GM12874 (cell line): ENCODE data around the gene RB1.

ENCODE experiments used
- TF ChIP-seq, protein P1 (sequence below): IDR thresholded peaks from 2 replicates; pipeline ENCODE4 v1.5.1; 2011; ENCODE audit warnings: low read depth, mild to moderate bottlenecking, control low read depth, low read length, moderate library complexity; ENCODE audit not compliant: insufficient read depth

The RB1 gene

DNA sequence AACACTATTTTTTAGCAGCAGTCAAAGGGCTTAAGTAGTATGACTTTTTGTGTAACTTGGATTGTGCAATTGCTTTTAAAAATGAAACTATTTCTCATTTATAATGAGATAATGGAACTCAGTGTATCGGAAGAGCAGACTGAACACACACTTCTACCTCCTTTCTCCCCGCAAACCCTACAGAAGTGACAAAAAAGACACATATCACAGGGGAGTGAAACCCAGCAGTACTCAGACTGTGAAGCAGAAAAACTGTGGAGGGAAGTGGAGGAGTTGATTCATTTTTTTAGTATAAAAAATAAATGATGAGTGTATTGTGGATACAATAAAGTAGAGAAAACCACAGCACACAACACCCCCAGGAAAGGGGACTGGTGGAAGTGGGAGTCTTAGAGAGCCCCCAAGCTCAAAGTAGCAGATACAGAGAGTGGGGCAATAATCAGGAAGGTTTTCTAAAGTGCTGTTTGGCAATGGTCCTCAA, 99.6 kb downstream of the RB1 start:
- TF ChIP-seq, protein P1, sequence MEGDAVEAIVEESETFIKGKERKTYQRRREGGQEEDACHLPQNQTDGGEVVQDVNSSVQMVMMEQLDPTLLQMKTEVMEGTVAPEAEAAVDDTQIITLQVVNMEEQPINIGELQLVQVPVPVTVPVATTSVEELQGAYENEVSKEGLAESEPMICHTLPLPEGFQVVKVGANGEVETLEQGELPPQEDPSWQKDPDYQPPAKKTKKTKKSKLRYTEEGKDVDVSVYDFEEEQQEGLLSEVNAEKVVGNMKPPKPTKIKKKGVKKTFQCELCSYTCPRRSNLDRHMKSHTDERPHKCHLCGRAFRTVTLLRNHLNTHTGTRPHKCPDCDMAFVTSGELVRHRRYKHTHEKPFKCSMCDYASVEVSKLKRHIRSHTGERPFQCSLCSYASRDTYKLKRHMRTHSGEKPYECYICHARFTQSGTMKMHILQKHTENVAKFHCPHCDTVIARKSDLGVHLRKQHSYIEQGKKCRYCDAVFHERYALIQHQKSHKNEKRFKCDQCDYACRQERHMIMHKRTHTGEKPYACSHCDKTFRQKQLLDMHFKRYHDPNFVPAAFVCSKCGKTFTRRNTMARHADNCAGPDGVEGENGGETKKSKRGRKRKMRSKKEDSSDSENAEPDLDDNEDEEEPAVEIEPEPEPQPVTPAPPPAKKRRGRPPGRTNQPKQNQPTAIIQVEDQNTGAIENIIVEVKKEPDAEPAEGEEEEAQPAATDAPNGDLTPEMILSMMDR, result no peak

DNA sequence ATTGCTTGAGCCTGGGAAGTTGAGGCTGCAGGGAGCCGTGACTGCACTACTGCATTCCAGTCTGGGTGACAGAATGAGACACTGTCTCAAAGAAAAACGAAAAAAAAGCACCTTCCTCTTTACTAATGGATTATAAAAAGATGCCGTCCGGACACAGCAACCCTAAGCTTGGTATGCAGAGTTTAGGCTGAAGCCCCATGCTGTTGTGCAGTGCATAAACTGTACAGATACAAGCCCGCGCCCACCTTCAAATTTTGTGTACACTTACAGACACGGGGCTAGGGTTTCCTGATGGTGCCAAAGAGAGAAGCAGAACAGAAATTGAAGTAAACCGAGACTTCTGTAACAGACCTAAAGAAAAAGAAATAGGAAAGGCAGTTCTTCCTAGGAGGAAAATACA, 100.4 kb downstream of the RB1 start:
- TF ChIP-seq, protein P1, result no peak

DNA sequence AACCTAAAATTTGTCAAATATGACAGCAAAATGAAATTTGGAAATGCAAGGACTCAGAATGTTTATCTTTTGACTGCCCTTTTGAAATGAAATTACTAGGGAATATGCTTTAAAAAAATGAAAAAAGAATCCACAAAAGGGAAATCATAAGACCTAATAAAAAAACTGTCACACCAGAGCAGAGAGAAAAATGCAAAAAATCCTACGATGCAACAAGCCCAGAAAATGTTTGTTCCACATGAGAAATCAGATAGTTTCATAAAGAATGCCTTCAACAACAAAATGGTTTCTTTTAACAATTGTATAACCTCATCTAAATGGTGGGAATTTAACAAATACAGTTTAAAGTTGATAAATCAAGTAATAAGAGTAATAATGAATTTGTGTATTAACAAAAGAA, 101.4 kb downstream of the RB1 start:
- TF ChIP-seq, protein P1, result no peak

GRCh38 chr13:48405875-48406274, 102.3 kb downstream of the RB1 start:
- TF ChIP-seq, protein P1, result no peak

- TF ChIP-seq, protein P1, result no peak
Observed at GRCh38 chr13:48410199-48410598, 106.6 kb downstream of the RB1 start.

DNA sequence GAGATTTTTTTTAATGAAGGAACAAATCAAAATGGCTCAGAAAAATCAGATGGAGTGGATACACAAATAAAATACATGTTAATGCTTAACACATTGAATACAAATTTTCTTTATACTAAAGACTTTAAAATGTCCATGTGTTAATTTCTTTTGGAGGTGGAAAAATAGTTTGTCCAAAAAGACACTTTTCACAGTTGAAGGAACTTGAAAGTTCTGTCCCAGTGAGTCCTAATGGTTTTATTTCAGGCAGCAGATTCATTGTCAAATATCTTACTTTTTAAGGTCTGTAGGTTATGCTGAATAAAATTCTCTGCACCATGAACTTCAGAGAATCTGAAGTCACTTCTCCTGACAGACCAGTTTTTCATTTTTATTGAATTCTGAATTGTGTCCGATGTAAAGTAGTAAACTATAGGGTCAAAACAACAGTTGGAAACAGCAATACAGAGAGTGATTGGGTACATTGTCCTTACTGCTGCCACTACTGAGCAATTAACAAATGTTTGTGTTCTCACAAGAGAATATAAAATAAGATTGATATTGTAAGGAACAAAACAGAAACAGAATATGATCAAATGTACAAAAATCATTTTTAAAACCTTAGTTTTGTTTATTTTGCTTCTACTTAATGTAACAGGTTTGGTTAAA, 107.7 kb downstream of the RB1 start:
- TF ChIP-seq, protein P1, result no peak

DNA sequence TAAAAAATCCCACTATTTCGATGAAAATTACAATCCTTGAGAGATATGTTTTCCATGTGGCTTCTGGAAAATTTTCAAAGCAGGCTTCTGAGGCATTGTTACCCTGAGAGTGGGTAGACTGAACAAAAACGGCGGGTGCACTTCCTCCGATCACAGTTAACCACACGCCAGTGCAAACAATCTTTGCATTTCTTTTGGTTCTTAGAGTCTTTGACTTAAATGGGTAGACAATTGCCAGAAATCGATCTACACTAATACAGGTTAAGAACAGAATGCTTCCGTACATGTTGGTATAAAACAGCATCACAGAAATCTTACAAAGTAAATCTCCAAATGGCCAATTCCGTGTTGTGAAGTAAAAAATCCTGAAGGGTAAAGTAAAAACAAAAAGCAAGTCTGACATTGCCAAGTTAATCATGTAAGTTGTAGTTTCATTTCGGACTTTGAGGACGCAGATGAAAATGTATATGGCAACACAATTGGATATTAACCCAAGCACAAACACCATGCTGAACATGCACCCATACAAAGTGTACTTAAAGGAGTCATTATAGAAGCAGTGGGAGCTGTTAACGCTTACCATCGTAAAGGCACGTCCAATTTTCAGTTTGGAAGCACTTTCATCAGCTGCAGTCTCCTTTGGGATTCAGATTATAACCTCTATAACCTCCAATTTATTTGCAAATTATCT, 108.4 kb downstream of the RB1 start:
- TF ChIP-seq, protein P1, result no peak
